ENCODE data around the gene CABP7.

- TF ChIP-seq POLR2AphosphoS5 (IDR thresholded peaks at IDR 0.05; ENCODE audit: borderline replicate concordance, low read depth, low read length): no peak
- no peak for TF ChIP-seq EZH2 (IDR thresholded peaks at IDR 0.05)
- no peak for TF ChIP-seq FOXP2 (optimal IDR thresholded peaks at IDR 0.05; ENCODE audit: control extremely low read depth, extremely low read length, insufficient read depth)
Observed at GRCh38 chr22:29757096-29757495, 37.3 kb downstream of the CABP7 start.
